GM12878 (cell line): Measurements from ENCODE around the gene ADAMTSL3. TPM values are rescaled to one million over a fixed set of nuclear protein-coding genes. Genes with fewer than 3 reads are reported as not detected.

Source experiments
- ATAC-seq: fragments of 200-7000 bp; cut with Tn5 transposase; 3 replicates; pipeline ENCODE4 v1.9.1; 2020; ENCODE audit warnings: mild to moderate bottlenecking, moderate library complexity
- BruUV-seq: library from RNA; stranded (reverse); fragments of 400-500 nt; replicated peaks from 2 replicates; lab custom pipeline; 2021; lab: Mats Ljungman, UMichigan
- CTCF ChIA-PET: fragments of 300-600 bp; sonication (Branson Sonifier 250); formaldehyde crosslinking; extraction: SDS; loops from one replicate; lab custom pipeline; 2021; ENCODE audit warnings: inconsistent platforms; lab: Yijun Ruan, JAX
- POLR2A ChIA-PET: fragments of 350-600 bp; formaldehyde crosslinking; extraction: SDS; loops from one replicate; lab custom pipeline; 2021; ENCODE audit warnings: inconsistent platforms; lab: Charles Lee
- RAD21 ChIA-PET: fragments of 300-600 bp; sonication (Branson Sonifier 250); formaldehyde crosslinking; loops from one replicate; lab custom pipeline; 2023; ENCODE audit warnings: antibody characterized with exemption; ENCODE audit not compliant: unreplicated experiment; lab: Charles Lee
- SMC1A ChIA-PET: fragments of 300-600 bp; sonication (Branson Sonifier 250); formaldehyde crosslinking; loops from one replicate; lab custom pipeline; 2023; ENCODE audit not compliant: unreplicated experiment, uncharacterized antibody; lab: Charles Lee
- DNase-seq: peaks from one replicate; pipeline ENCODE4 v3.0.0-alpha.2; 2011; ENCODE audit warnings: low read depth, low spot score
- FAIRE-seq: peaks from 3 replicates; lab custom pipeline; 2011; peaks lifted over from hg19 to GRCh38; lab: Jason Lieb, UNC
- H2AFZ ChIP-seq: 2 replicates; pipeline ENCODE4 v1.6.0; 2011; ENCODE audit warnings: low read depth, low read length, control low read depth; ENCODE audit not compliant: control insufficient read depth
- H3K27ac ChIP-seq: 2 replicates; pipeline ENCODE4 v1.5.1; 2011; ENCODE audit warnings: control low read depth; ENCODE audit not compliant: control insufficient read depth, insufficient read depth
- H3K27me3 ChIP-seq, 2 experiments: replicated peaks in 1 of 2; 2 replicates each; pipeline versions ENCODE4 v1.6.0 to v1.6.1; 2011; ENCODE audit warnings: low read length in 1 of 2; ENCODE audit not compliant: control insufficient read depth in 2 of 2, insufficient read depth in 2 of 2
- H3K36me3 ChIP-seq, 2 experiments: 2 replicates each; pipeline ENCODE4 v1.5.1; 2011; ENCODE audit warnings: low read length in 1 of 2; ENCODE audit not compliant: control insufficient read depth in 2 of 2, insufficient read depth in 2 of 2
- H3K4me1 ChIP-seq: 2 replicates; pipeline ENCODE4 v1.6.1; 2011; ENCODE audit warnings: mild to moderate bottlenecking, low read length, moderate library complexity, mixed read lengths; ENCODE audit not compliant: control insufficient read depth, insufficient read depth
- H3K4me2 ChIP-seq: 2 replicates; pipeline ENCODE4 v1.6.0; 2011; ENCODE audit warnings: control low read depth; ENCODE audit not compliant: control insufficient read depth, insufficient read depth
- H3K4me3 ChIP-seq: fragments of 200-600 bp; sonication (generic); 2 replicates; pipeline ENCODE4 v1.5.1; 2016
- H3K79me2 ChIP-seq: 2 replicates; pipeline ENCODE4 v1.6.0; 2011; ENCODE audit warnings: low read length; ENCODE audit not compliant: control insufficient read depth, insufficient read depth
- H3K9ac ChIP-seq: 2 replicates; pipeline ENCODE4 v1.8.0; 2011; ENCODE audit warnings: low read length, control low read depth, mixed read lengths; ENCODE audit not compliant: control insufficient read depth, insufficient read depth
- H3K9me3 ChIP-seq: replicated peaks from 3 replicates; pipeline ENCODE4 v1.5.1; 2011; ENCODE audit warnings: mild to moderate bottlenecking, low read length; ENCODE audit not compliant: control insufficient read depth, insufficient read depth
- H4K20me1 ChIP-seq: 2 replicates; pipeline ENCODE4 v1.6.0; 2011; ENCODE audit not compliant: control insufficient read depth, insufficient read depth
- BCL3 ChIP-seq: IDR thresholded peaks from 2 replicates; pipeline ENCODE4 v1.6.1; 2011; ENCODE audit warnings: borderline replicate concordance, low read depth, mild to moderate bottlenecking, moderate library complexity, low read length; ENCODE audit not compliant: insufficient read depth, poor library complexity, severe bottlenecking
- EED ChIP-seq: sonication (generic); IDR thresholded peaks from 2 replicates; pipeline ENCODE4 v1.6.1; 2016; ENCODE audit warnings: antibody characterized with exemption, low read depth
- ETV6 ChIP-seq, 2 experiments: fragments of 450-650 bp in 1 of 2; IDR thresholded peaks in 1 of 2; conservative IDR thresholded peaks in 1 of 2; 2 replicates each; pipeline ENCODE4 v1.6.1; 2014; ENCODE audit warnings: antibody characterized with exemption in 1 of 2, borderline replicate concordance in 1 of 2, low read depth in 1 of 2, mild to moderate bottlenecking in 1 of 2, moderate library complexity in 1 of 2
- HDGF ChIP-seq: fragments of 450-650 bp; IDR thresholded peaks from 2 replicates; pipeline ENCODE4 v1.6.1; 2016; ENCODE audit warnings: antibody characterized with exemption
- KAT2A ChIP-seq: conservative IDR thresholded peaks from 2 replicates; pipeline ENCODE4 v1.6.1; 2011; ENCODE audit warnings: low read depth, low read length; ENCODE audit not compliant: control insufficient read depth
- NFXL1 ChIP-seq: fragments of 450-650 bp; IDR thresholded peaks from 2 replicates; pipeline ENCODE4 v1.6.1; 2017; ENCODE audit warnings: antibody characterized with exemption, mild to moderate bottlenecking, borderline replicate concordance
- NFYB ChIP-seq: IDR thresholded peaks from 2 replicates; pipeline ENCODE4 v1.6.1; 2011; ENCODE audit warnings: low read depth, mild to moderate bottlenecking, low read length, improper control_type of control experiment, moderate library complexity; ENCODE audit not compliant: insufficient read depth
- NKRF ChIP-seq: fragments of 450-650 bp; conservative IDR thresholded peaks from 2 replicates; pipeline ENCODE4 v1.6.1; 2017; ENCODE audit warnings: mild to moderate bottlenecking, moderate library complexity
- PAX8 ChIP-seq: fragments of 450-650 bp; IDR thresholded peaks from 2 replicates; pipeline ENCODE4 v1.6.1; 2017; ENCODE audit warnings: mild to moderate bottlenecking, moderate library complexity
- PBX3 ChIP-seq: IDR thresholded peaks from 2 replicates; pipeline ENCODE4 v1.6.1; 2011; ENCODE audit warnings: mild to moderate bottlenecking, low read depth, low read length, moderate library complexity; ENCODE audit not compliant: insufficient replicate concordance
- POLR2AphosphoS2 ChIP-seq: IDR thresholded peaks from 2 replicates; pipeline ENCODE4 v1.6.1; 2011; ENCODE audit warnings: low read depth, mild to moderate bottlenecking, low read length, improper control_type of control experiment, moderate library complexity
- RB1 ChIP-seq: fragments of 450-650 bp; formaldehyde crosslinking; IDR thresholded peaks from 2 replicates; pipeline ENCODE4 v1.6.1; 2017; ENCODE audit warnings: mild to moderate bottlenecking, borderline replicate concordance
- SIX5 ChIP-seq: IDR thresholded peaks from 2 replicates; pipeline ENCODE4 v1.6.1; 2011; ENCODE audit warnings: mild to moderate bottlenecking, low read depth, low read length, moderate library complexity; ENCODE audit not compliant: severe bottlenecking
- SMARCA5 ChIP-seq: fragments of 450-650 bp; IDR thresholded peaks from 2 replicates; pipeline ENCODE4 v1.6.1; 2017; ENCODE audit warnings: mild to moderate bottlenecking
- TCF3 ChIP-seq: IDR thresholded peaks from 2 replicates; pipeline ENCODE4 v1.6.1; 2012; ENCODE audit warnings: low read depth, mild to moderate bottlenecking, low read length, borderline replicate concordance; ENCODE audit not compliant: insufficient read depth
- TCF7 ChIP-seq: IDR thresholded peaks from 2 replicates; pipeline ENCODE4 v1.6.1; 2014; ENCODE audit warnings: antibody characterized with exemption, borderline replicate concordance
- ZBTB33 ChIP-seq: fragments of 450-650 bp; IDR thresholded peaks from 2 replicates; pipeline ENCODE4 v1.6.1; 2017; ENCODE audit warnings: mild to moderate bottlenecking
- ZNF622 ChIP-seq: fragments of 450-650 bp; IDR thresholded peaks from 2 replicates; pipeline ENCODE4 v1.6.1; 2017; ENCODE audit warnings: mild to moderate bottlenecking, inconsistent platforms
- ZZZ3 ChIP-seq: IDR thresholded peaks from 2 replicates; pipeline ENCODE4 v1.6.1; 2011; ENCODE audit warnings: low read depth; ENCODE audit not compliant: control insufficient read depth, insufficient read length
- WGBS: methylation state at CpG from one replicate; pipeline ENCODE4 v1.1.6; 2016; ENCODE audit warnings: low lambda C conversion rate; ENCODE audit not compliant: insufficient replicate concordance, insufficient coverage; ENCODE audit errors: missing lambda C conversion rate; 5-methylcytosine and 5-hydroxymethylcytosine counted together
- in situ Hi-C: fragments of 300-500 bp; cut with MboI; formaldehyde crosslinking; loops from 9 replicates; pipeline ENCODE4 v1.14.3; 2018; ENCODE audit warnings: mixed read lengths
- intact Hi-C: fragments of 100-400 bp; cut with micrococcal nuclease; formaldehyde crosslinking; loops from one replicate; pipeline ENCODE4 v1.14.2; 2022; ENCODE audit not compliant: unreplicated experiment
- polyA plus RNA-seq, 11 experiments: library from polyadenylated mRNA; depleted of rRNA in 4 of 11; unstranded in 6 of 11; stranded (reverse) in 5 of 11; fragments of >200 nt; fragmentation: Nextera tagmentation in 4 of 11; fragmentation: Illumina TruSeq in 1 of 11; extraction: Ambion mirVana in 4 of 11; extraction: Trizol in 1 of 11; gene quantifications; 1 replicate in 1 of 11; 2 replicates in 10 of 11; pipeline versions ENCODE4 v1.2.1 to v1.2.3, GENCODE V29; 2011 to 2016; ENCODE audit warnings: inconsistent platforms in 2 of 11, missing spikeins in 2 of 11, low read depth in 1 of 11
- total RNA-seq, 4 experiments: library from RNA; depleted of rRNA in 3 of 4; stranded (reverse); fragments of >200 nt in 3 of 4; fragmentation: Illumina TruSeq in 1 of 4; extraction: Trizol in 1 of 4; gene quantifications; 2 replicates each; pipeline versions ENCODE4 v1.2.1 to v1.2.3, GENCODE V29; 2013 to 2021

ADAMTSL3 gene
- total and polyA plus RNA-seq, 10 of the 15 experiments (the other 5 are each of a cell fraction or from before 2014, with no cell fraction given): 0.01 to 0.28 (median 0.13) TPM

GRCh38 chr15:83980637-83981036, 326.7 kb downstream of the ADAMTSL3 start:
- CTCF ChIA-PET: interaction anchor here (1.8 kb wide), 1 partner anchor 13 kb away, joined by 6 read pairs; no protein-coding TSS in a partner anchor
- H2AFZ ChIP-seq: peak overlapping the region; percentile 46
- no peak for DNase-seq
- TF ChIP-seq RB1 (no peak), ZNF622 (no peak), SIX5 (no peak), NFYB (no peak), BCL3 (no peak), EED (no peak), SMARCA5 (no peak), TCF7 (peak; percentile 95), ZBTB33 (no peak), KAT2A (no peak), ZZZ3 (no peak), POLR2AphosphoS2 (no peak), NFXL1 (no peak), PBX3 (no peak), TCF3 (no peak), NKRF (no peak), HDGF (no peak), ETV6 (conservative IDR thresholded peaks at IDR 0.05 in 1 of 2, IDR thresholded peaks at IDR 0.05 in 1 of 2; ENCODE audit: borderline replicate concordance in 1 of 2, low read depth in 1 of 2) (no peak), PAX8 (no peak)

More at GRCh38 chr15:83980637-83981036, 326.7 kb downstream of the ADAMTSL3 start:
- intact Hi-C loops (no loop called here), in situ Hi-C loops (no loop called here)
- Histone ChIP-seq H3K27me3 (no peaks in the 10 kb centered on the region), H4K20me1 (no peaks in the 10 kb centered on the region), H3K36me3 (no peaks in the 10 kb centered on the region; a peak in 1 of 4 replicates), H3K9me3 (peaks cover 4% of the 10 kb centered on the region), H3K4me1 (peaks cover 32% of the 10 kb centered on the region), H3K79me2 (no peaks in the 10 kb centered on the region), H3K9ac (no peak overlapping the region), H3K4me2 (no peak overlapping the region), H3K4me3 (no peak overlapping the region), H3K27ac (peak overlapping the region; percentile 35)
- ATAC-seq (peak; percentile 73), FAIRE-seq (peak; percentile 23)
- SMC1A ChIA-PET: interaction anchor here (1.0 kb wide), 1 partner anchor 40 kb away, joined by 3 read pairs; no protein-coding TSS in a partner anchor
- POLR2A ChIA-PET: no interaction called here
- WGBS: 8% methylated on average over 4 of the region's 4 CpGs
- no TSS peak for BruUV-seq
- RAD21 ChIA-PET: no interaction called here
